Loucy (cell line): ENCODE data around the gene AGTRAP.

Experiments
- EZH2phosphoT487 ChIP-seq: fragments of 200-600 bp; IDR thresholded peaks from 2 replicates; pipeline ENCODE4 v1.6.1; 2018; ENCODE audit warnings: antibody characterized with exemption, mild to moderate bottlenecking, moderate library complexity, borderline replicate concordance
- TF ChIP-seq, protein P1 (sequence below): fragments of 200-600 bp; sonication (generic); conservative IDR thresholded peaks from 2 replicates; pipeline ENCODE4 v1.5.1; 2014; ENCODE audit warnings: mild to moderate bottlenecking, antibody characterized with exemption, low read length

- TF ChIP-seq, protein P1, sequence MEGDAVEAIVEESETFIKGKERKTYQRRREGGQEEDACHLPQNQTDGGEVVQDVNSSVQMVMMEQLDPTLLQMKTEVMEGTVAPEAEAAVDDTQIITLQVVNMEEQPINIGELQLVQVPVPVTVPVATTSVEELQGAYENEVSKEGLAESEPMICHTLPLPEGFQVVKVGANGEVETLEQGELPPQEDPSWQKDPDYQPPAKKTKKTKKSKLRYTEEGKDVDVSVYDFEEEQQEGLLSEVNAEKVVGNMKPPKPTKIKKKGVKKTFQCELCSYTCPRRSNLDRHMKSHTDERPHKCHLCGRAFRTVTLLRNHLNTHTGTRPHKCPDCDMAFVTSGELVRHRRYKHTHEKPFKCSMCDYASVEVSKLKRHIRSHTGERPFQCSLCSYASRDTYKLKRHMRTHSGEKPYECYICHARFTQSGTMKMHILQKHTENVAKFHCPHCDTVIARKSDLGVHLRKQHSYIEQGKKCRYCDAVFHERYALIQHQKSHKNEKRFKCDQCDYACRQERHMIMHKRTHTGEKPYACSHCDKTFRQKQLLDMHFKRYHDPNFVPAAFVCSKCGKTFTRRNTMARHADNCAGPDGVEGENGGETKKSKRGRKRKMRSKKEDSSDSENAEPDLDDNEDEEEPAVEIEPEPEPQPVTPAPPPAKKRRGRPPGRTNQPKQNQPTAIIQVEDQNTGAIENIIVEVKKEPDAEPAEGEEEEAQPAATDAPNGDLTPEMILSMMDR = no peak
- TF ChIP-seq EZH2phosphoT487 = no peak
These were observed 33.7 kb upstream of the AGTRAP start for GRCh38 chr1:11701981-11702803.
